OCI-LY3 (cell line): ENCODE data around the gene PARP4.
"Not testable (repeated sequence)": the region's sequence is repeated elsewhere in the genome, so short reads cannot be mapped to it uniquely, and the experiment has no call there.

Experiments used
- H2AFZ ChIP-seq: fragments of 200-600, 300-600 bp; shearing (Covaris generic); 2 replicates; pipeline ENCODE4 v1.6.0; 2014; ENCODE audit warnings: antibody characterized with exemption, low read depth, low read length
- H3K27ac ChIP-seq: fragments of 200-600, 300-600 bp; sonication (generic); 2 replicates; pipeline ENCODE4 v1.5.1; 2014; ENCODE audit warnings: mild to moderate bottlenecking, low read length, moderate library complexity, mixed read lengths
- H3K27me3 ChIP-seq: fragments of 200-600, 300-600 bp; sonication (generic); 2 replicates; pipeline ENCODE4 v1.6.1; 2014; ENCODE audit warnings: low read depth, low read length, mixed read lengths
- H3K36me3 ChIP-seq: fragments of 200-600, 300-600 bp; sonication (generic); replicated peaks from 2 replicates; pipeline ENCODE3; 2014; ENCODE audit warnings: low read depth, low read length, mixed read lengths
- H3K4me1 ChIP-seq: fragments of 300-600, 200-600 bp; sonication (generic); 2 replicates; pipeline ENCODE4 v1.6.1; 2014; ENCODE audit warnings: low read length, mixed read lengths
- H3K4me2 ChIP-seq: fragments of 200-600, 300-600 bp; sonication (generic); 2 replicates; pipeline ENCODE4 v1.6.1; 2014; ENCODE audit warnings: low read length, mixed read lengths
- H3K4me3 ChIP-seq: fragments of 300-600, 200-600 bp; sonication (generic); 2 replicates; pipeline ENCODE4 v1.5.1; 2014; ENCODE audit warnings: antibody characterized with exemption, mild to moderate bottlenecking, low read length, moderate library complexity
- H3K79me2 ChIP-seq: fragments of 300-600, 200-600 bp; shearing (Covaris generic); 2 replicates; pipeline ENCODE4 v1.6.1; 2014; ENCODE audit warnings: mild to moderate bottlenecking, low read length, mixed read lengths
- H3K9ac ChIP-seq: fragments of 300-600, 200-600 bp; shearing (Covaris generic); 2 replicates; pipeline ENCODE4 v1.6.0; 2014; ENCODE audit warnings: mild to moderate bottlenecking, low read length, moderate library complexity
- H3K9me3 ChIP-seq: fragments of 200-600, 300-600 bp; shearing (Covaris generic); 2 replicates; pipeline ENCODE4 v1.6.1; 2014; ENCODE audit warnings: low read length, mixed read lengths; ENCODE audit not compliant: insufficient read depth
- H4K20me1 ChIP-seq: fragments of 200-600, 300-600 bp; sonication (generic); 2 replicates; pipeline ENCODE4 v1.6.1; 2016; ENCODE audit warnings: low read length, mixed read lengths; ENCODE audit not compliant: insufficient read depth
- CTCF ChIP-seq: fragments of 200-600, 300-600 bp; sonication (generic); IDR thresholded peaks from 2 replicates; pipeline ENCODE4 v1.5.1; 2014; ENCODE audit warnings: antibody characterized with exemption, low read length, low read depth
- EZH2phosphoT487 ChIP-seq: fragments of 200-600 bp; shearing (Covaris generic); IDR thresholded peaks from 2 replicates; pipeline ENCODE4 v1.6.1; 2018; ENCODE audit warnings: antibody characterized with exemption, mixed run types, low read depth

The PARP4 gene

GRCh38 chr13:24389506-24389905, 123.1 kb downstream of the PARP4 start:
- Histone ChIP-seq H2AFZ (no peak overlapping the region), H4K20me1 (no peaks in the 10 kb centered on the region), H3K36me3 (no peaks in the 10 kb centered on the region), H3K4me2 (no peak overlapping the region), H3K9ac (no peak overlapping the region), H3K27me3 (no peaks in the 10 kb centered on the region), H3K4me3 (no peak overlapping the region), H3K9me3 (no peaks in the 10 kb centered on the region), H3K4me1 (peaks cover 2% of the 10 kb centered on the region; the same call in 1 of the 2 replicates), H3K27ac (no peak overlapping the region), H3K79me2 (no peaks in the 10 kb centered on the region)
- TF ChIP-seq CTCF: no peak
- TF ChIP-seq EZH2phosphoT487: no peak

- not testable (repeated sequence) for H3K36me3 ChIP-seq, H3K79me2 ChIP-seq, H3K4me2 ChIP-seq, H4K20me1 ChIP-seq, H3K27ac ChIP-seq, H2AFZ ChIP-seq, H3K27me3 ChIP-seq, H3K9me3 ChIP-seq, H3K4me1 ChIP-seq, H3K4me3 ChIP-seq, H3K9ac ChIP-seq
Observed at GRCh38 chr13:24388743-24389142, 123.8 kb downstream of the PARP4 start.

- Histone ChIP-seq H3K4me2 (no peak overlapping the region), H3K27me3 (no peaks in the 10 kb centered on the region), H3K4me1 (no peaks in the 10 kb centered on the region), H3K79me2 (no peaks in the 10 kb centered on the region), H3K9ac (no peak overlapping the region), H2AFZ (no peak overlapping the region), H3K27ac (no peak overlapping the region), H3K36me3 (no peaks in the 10 kb centered on the region), H4K20me1 (no peaks in the 10 kb centered on the region), H3K4me3 (no peak overlapping the region), H3K9me3 (no peaks in the 10 kb centered on the region)
- TF ChIP-seq EZH2phosphoT487: no peak
Observed at GRCh38 chr13:24386816-24387708, 125.5 kb downstream of the PARP4 start.

- no peaks in the 10 kb centered on the region for H3K79me2 ChIP-seq
- no peaks in the 10 kb centered on the region for H3K4me1 ChIP-seq
- no peak overlapping the region for H2AFZ ChIP-seq
- H3K4me3 ChIP-seq: no peak overlapping the region
- TF ChIP-seq EZH2phosphoT487: no peak
- no peak for TF ChIP-seq CTCF
- no peaks in the 10 kb centered on the region for H3K9me3 ChIP-seq
- H3K27me3 ChIP-seq: no peaks in the 10 kb centered on the region
- H3K9ac ChIP-seq: no peak overlapping the region
- no peak overlapping the region for H3K4me2 ChIP-seq
- H4K20me1 ChIP-seq: no peaks in the 10 kb centered on the region
- H3K36me3 ChIP-seq: no peaks in the 10 kb centered on the region
- H3K27ac ChIP-seq: no peak overlapping the region
Observed at GRCh38 chr13:24385902-24386301, 126.7 kb downstream of the PARP4 start.

GRCh38 chr13:24384946-24385345, 127.6 kb downstream of the PARP4 start:
- H3K36me3 ChIP-seq, H3K27ac ChIP-seq, H3K4me1 ChIP-seq, H4K20me1 ChIP-seq, H3K4me2 ChIP-seq, H3K9me3 ChIP-seq, H3K79me2 ChIP-seq, H2AFZ ChIP-seq, H3K9ac ChIP-seq, H3K27me3 ChIP-seq, H3K4me3 ChIP-seq: not testable (repeated sequence)

DNA sequence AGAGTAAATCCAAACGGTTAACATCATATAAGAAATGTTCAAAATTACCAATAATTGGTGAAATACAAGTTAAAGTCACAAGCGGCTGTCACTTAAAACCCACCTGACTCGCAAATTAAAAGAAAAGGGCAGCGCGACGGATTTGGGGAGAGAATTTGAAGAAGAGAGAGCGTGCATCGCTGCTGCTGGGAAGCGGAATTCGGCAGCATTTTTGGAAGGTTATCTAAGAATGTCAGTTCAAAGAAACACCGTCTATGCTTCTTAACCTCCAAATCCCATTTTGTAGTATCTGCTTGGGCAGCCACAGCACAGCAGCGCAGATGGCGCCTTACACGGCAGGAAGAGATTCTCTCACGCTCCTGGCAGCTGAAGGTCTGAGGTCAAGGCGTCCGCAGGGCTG, 128.5 kb downstream of the PARP4 start:
- H3K27me3 ChIP-seq, H3K79me2 ChIP-seq, H2AFZ ChIP-seq, H3K9ac ChIP-seq, H4K20me1 ChIP-seq, H3K36me3 ChIP-seq, H3K9me3 ChIP-seq, H3K27ac ChIP-seq, H3K4me3 ChIP-seq, H3K4me2 ChIP-seq, H3K4me1 ChIP-seq: not testable (repeated sequence)
